GM18867 (cell line): ENCODE data around the gene INPP5D.

Experiments used
- ATAC-seq: cut with Tn5 transposase; IDR thresholded peaks from one replicate; pipeline ENCODE4 v1.9.1; 2021; ENCODE audit warnings: mild to moderate bottlenecking, moderate library complexity; ENCODE audit not compliant: unreplicated experiment

The INPP5D gene

DNA sequence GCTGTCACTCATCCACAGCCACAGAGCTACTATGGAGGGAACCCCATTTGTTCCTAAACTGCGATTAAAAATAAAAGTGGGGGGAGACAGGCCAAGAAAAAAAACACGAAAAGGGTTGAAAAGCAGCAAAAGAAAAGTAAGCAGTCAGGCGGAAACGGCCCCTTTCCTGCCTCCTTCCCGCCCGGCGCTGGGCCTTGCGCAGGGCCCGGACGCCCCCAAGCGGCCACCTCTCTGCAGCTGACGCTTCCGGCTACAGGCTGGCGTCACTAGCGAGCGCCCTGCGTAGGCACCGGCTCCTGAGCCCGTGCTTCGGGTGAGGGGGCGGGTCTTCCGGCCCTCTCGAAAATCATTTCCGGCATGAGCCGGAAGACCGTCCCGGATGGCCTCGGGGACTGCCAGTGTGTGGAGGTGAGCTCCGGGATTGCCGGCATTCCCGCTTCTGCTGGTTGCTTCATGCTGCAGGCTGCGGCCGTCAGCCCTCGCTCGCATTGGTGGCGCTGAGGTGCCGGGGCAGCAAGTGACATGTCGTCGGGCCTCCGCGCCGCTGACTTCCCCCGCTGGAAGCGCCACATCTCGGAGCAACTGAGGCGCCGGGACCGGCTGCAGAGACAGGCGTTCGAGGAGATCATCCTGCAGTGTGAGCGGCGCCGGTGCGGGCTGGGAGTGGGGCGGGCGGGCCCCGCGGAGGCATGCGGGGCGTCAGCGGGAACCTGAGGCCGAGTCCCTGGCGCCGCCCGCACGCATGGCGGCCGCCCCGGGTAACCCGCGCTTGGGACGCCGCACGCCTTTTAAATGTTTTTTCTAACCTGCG is 191.4 kb downstream of the INPP5D start, which contains the start of gene ATG16L1:
Gene ATG16L1 (plus strand): TSS at position 368 of the 811 bp plus-strand sequence. CDS start 155 bp downstream, at position 523.
- ATAC-seq: peak; percentile 96

DNA sequence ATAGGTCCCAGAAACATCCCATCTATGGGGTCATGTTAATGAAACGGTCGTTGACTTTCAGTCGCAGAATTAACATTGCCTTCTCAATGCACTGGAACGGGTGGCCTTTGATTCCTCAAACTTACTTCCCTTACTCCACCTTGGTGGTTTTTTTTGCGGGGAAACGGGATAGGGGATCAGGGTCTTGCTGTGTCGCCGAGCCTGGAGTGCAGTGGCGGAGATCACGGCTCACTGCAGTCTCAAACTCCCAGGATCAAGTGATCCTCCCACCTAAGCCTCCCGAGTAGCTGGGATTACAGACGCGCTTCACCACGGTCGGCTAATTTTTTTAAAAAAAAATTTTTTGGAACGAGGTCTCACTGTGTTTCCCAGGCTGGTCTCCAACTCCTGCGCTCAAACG is 192.1 kb downstream of the INPP5D start:
- no peak for ATAC-seq

- no peak for ATAC-seq
Observed at GRCh38 chr2:233255151-233255550, 195.0 kb downstream of the INPP5D start.

GRCh38 chr2:233256048-233256447 is 195.9 kb downstream of the INPP5D start:
- no peak for ATAC-seq
